Upper lobe of left lung (tissue), 4 donors: ENCODE data around the gene SKOR1.

ENCODE experiments used
- EP300 ChIP-seq, 4 donors: sonication (generic); formaldehyde crosslinking; IDR thresholded peaks; one replicate each; pipeline ENCODE4 v1.5.1; 2017; ENCODE audit warnings: antibody characterized with exemption in 4 of 4, control low read depth in 2 of 4
- POLR2AphosphoS5 ChIP-seq, 2 donors: sonication (generic); formaldehyde crosslinking; IDR thresholded peaks; one replicate each; pipeline ENCODE4 v1.5.1; 2017; ENCODE audit warnings: antibody characterized with exemption in 2 of 2
- TF ChIP-seq, protein P1 (sequence below), 6 experiments: fragments of 450-650 bp in 4 of 6; fragments of 200-600 bp in 2 of 6; sonication (generic) in 2 of 6; IDR thresholded peaks; one replicate each; pipeline ENCODE4 v1.5.1; 2016 to 2019; ENCODE audit warnings: antibody characterized with exemption in 6 of 6

DNA sequence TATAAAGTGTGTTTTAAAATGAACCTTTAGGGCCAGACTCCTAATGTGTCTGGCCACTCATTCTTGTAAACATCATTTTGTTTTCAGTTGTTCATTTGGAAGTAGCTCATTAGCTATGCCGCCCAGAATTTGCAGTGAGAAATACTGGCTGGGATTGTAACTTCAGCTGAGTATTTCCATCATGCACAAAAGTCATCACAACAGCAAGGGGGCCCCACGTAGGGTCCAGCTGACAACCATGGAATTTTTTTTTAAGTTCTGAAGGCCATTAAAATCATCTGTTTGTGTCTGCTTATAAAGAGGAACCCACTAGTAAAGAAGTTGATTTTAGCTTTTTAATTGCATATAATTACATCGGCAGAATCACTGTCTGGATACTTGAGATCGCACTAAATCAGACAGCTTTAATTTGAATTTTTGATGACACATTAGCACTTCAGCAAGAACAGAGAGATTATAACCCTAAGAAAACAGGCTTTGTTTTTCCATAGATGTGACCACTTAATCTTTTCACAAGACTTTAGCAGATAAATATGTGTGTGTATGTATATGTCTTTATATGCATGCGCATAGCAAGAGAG, 46.3 kb upstream of the SKOR1 start:
- TF ChIP-seq, protein P1, sequence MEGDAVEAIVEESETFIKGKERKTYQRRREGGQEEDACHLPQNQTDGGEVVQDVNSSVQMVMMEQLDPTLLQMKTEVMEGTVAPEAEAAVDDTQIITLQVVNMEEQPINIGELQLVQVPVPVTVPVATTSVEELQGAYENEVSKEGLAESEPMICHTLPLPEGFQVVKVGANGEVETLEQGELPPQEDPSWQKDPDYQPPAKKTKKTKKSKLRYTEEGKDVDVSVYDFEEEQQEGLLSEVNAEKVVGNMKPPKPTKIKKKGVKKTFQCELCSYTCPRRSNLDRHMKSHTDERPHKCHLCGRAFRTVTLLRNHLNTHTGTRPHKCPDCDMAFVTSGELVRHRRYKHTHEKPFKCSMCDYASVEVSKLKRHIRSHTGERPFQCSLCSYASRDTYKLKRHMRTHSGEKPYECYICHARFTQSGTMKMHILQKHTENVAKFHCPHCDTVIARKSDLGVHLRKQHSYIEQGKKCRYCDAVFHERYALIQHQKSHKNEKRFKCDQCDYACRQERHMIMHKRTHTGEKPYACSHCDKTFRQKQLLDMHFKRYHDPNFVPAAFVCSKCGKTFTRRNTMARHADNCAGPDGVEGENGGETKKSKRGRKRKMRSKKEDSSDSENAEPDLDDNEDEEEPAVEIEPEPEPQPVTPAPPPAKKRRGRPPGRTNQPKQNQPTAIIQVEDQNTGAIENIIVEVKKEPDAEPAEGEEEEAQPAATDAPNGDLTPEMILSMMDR (IDR thresholded peaks at IDR 0.05), result no peak
- TF ChIP-seq POLR2AphosphoS5 (IDR thresholded peaks at IDR 0.05) (no peak), EP300 (IDR thresholded peaks at IDR 0.05) (no peak)
